GM21529 (cell line): ENCODE measurements around the gene MSH4.
"Not testable (repeated sequence)": the region's sequence is repeated elsewhere in the genome, so short reads cannot be mapped to it uniquely, and the experiment has no call there.

ENCODE experiments used
- ATAC-seq: cut with Tn5 transposase; IDR thresholded peaks from one replicate; pipeline ENCODE4 v1.9.1; 2021; ENCODE audit not compliant: unreplicated experiment

MSH4 gene

DNA sequence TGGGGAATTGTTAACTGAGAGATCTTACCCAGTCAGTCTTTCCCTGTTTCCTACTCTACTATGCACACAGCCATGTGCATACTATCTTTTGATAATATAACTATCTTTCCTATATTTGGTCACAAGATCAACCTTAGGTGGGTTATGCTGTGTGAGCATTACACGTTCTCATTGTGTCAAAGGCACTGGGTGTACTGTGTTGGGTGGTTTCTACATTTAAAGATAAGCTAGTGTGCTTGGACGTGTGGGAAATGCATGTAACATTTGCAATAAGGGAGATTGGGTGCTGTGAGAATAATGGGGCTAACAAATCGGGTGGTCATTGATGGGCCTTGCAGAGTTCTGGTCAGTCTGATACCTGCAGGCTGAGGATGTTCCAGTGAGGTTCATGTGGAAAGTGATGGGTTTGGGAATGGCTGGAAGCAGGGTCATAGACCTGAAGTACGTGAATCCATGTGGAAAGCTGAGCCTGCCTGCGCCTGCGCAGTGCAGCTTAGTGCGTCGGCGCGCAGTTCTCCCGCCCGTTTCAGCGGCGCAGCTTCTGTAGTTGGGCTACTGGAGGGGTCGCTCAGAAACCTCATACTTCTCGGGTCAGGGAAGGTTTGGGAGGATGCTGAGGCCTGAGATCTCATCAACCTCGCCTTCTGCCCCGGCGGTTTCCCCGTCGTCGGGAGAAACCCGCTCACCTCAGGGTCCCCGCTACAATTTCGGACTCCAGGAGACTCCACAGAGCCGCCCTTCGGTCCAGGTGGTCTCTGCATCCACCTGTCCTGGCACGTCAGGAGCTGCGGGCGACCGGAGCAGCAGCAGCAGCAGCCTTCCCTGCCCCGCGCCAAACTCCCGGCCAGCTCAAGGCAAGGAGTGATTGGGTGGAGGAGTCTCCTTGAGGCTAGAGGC lies at the start of gene MSH4:
TSS of gene MSH4 (plus strand) at position 507 of the 897 bp plus-strand sequence. CDS start at position 611, 104 bp downstream.
- ATAC-seq: no peak

DNA sequence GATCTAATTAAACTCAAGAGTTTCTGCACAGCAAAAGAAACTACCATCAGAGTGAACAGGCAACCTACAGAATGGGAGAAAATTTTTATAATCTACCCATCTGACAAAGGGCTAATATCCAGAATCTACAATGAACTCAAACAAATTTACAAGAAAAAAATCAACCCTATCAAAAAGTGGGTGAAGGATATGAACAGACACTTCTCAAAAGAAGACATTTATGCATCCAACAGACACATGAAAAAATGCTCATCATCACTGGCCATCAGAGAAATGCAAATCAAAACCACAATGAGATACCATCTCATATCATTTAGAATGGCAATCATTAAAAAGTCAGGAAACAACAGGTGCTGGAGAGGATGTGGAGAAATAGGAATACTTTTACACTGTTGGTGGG lies 39.5 kb upstream of the MSH4 start:
- not testable (repeated sequence) for ATAC-seq

- ATAC-seq: not testable (repeated sequence)
Observed at GRCh38 chr1:75758543-75758942, 38.1 kb upstream of the MSH4 start.

DNA sequence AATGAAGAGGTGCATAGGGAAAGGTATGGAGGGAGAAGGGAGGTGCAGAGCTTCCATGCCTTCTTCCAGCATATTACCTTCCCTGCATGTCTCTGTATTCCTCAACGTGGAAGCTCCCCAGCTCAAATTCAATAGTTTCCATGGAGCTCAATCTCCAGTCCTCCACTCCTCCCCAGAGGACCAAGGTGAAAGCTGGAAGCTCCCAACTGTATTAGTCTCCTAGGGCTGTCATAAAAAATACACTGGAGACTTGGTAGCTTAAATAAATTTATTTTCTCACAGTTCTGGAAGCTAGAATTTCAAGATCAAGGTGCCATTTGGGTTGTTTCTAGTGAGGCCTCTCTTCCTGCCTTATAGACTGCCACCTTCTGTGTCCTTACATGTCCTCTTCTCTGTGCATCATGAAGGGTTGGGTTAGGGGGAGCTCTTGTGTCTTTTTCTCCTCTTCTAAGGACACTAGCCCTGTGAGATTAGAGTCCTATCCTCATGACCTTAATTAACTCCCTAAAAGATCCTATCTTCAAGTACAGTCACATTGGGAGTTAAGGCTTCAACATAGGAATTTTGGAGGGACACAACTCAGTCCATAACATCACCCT lies 32.5 kb upstream of the MSH4 start:
- no peak for ATAC-seq

DNA sequence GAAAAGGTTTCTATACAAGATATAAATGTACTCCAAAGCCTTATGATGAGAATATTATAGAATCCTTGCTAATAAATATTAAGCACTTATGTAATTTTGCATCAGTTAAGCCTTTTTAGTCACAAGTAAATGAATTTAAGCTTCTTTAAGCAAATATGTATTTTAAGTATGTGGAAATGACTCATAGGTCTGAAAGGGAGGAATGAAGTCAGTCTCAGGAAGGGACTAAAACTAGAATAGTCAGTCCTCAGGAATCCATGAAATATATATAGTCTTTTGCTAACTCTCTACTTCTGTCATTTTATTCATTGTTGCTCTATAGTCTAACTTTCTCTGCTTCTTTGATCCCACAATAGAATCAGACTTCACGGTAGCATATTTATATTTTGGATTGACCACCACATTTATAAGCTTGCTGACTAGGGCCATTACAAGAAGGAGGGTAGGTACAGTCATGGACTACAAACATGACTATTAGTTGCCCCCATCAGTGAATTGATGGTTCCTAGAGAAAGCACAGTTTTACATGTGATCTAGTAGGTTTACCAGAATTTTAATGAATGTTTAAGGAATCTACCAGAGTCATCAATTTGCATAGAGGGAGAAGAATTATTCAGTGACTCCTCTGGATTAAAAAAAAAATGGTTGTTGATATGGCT lies 30.9 kb upstream of the MSH4 start:
- no peak for ATAC-seq

DNA sequence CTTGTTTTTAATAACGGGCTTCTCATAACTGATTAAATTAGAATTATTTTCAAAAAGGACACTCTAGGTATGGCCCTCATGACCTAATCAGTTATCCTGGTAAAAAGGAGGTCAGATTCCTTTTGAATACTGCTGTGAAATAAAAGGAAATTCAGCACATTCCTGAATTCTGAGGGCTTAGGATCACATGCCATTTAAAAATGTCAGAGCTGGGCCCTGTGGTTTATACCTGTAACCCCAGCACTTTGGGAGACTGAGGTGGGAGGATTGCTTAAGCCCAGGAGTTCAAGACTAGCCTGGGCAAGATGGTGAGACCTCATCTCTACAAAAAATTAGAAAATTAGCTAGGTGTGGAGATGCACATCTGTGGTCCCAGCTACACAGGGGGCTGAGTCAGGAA lies 28.7 kb upstream of the MSH4 start:
- ATAC-seq: no peak

- ATAC-seq: no peak
Observed at GRCh38 chr1:75770761-75771160, 25.9 kb upstream of the MSH4 start.

DNA sequence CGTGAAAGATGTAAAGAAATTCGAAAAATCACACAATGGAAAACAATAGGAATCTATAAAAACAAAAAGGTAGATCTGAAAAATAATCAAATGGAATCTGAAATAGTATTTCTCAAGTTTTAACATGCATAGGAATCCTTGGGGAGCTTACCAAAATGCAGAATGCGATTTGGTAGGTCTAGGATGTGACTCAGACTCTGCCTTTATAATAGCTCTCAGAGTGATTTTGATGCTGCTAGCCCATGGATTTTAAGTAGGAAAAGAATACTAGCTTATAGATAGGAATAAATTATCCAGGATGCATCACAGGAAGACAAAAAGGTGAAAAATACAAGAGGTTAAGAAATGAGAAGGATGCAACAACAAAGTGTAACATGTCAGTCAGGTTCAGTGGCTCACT lies 24.7 kb upstream of the MSH4 start:
- ATAC-seq: no peak

DNA sequence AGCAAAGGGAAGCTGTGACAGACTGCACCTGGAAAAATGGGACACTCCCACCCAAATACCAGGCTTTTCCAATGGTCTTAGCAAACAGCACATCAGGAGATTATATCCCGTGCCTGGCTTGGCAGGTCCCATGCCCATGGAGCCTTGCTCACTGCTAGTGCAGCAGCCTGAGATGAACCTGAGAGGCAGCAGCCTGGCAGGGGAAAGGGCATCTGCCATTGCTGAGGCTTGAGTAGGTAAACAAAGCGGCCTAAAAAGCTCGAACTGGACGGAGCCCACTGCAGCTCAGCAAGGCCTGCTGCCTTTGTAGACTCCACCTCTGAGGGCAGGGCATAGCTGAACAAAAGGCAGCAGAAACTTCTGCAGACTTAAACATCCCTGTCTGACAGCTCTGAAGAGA lies 18.9 kb upstream of the MSH4 start:
- ATAC-seq: not testable (repeated sequence)

DNA sequence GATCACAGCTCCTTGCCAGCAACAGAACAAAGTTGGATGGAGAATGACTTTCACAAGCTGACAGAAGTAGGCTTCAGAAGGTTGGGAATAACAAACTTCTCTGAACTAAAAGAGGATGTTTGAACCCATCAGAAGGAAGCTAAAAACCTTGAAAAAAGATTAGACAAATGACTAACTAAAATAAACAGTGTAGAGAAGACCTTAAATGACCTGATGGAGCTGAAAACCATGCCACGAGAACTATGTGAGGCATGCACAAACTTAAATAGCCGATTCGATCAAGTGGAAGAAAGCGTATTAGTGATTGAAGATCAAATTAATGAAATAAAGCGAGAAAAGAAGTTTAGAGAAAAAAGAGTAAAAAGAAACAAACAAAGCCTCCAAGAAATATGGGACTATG lies 18.0 kb upstream of the MSH4 start:
- not testable (repeated sequence) for ATAC-seq

DNA sequence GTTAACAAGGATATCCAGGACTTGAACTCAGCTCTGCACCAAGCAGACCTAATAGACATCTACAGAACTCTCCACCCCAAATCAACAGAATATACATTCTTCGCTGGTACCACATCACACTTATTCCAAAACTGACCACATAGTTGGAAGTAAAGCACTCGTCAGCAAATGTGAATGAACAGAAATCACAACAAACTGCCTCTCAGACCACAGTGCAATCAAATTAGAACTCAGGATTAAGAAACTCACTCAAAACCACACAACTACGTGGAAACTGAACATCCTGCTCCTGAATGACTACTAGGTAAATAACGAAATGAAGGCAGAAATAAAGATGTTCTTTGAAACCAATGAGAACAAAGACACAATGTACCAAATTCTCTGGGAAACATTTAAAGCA lies 16.5 kb upstream of the MSH4 start:
- ATAC-seq: not testable (repeated sequence)

- not testable (repeated sequence) for ATAC-seq
Observed at GRCh38 chr1:75783920-75784319, 12.8 kb upstream of the MSH4 start.

- ATAC-seq: peak; percentile 22
Observed at GRCh38 chr1:75785320-75785982, 11.2 kb upstream of the MSH4 start.

- peak; percentile 68 for ATAC-seq
Observed at GRCh38 chr1:75785983-75786853, 10.5 kb upstream of the MSH4 start, which contains the start of gene RABGGTB. Gene RABGGTB (plus strand): TSS chr1:75786256. CDS start chr1:75786272, 16 bp downstream.

DNA sequence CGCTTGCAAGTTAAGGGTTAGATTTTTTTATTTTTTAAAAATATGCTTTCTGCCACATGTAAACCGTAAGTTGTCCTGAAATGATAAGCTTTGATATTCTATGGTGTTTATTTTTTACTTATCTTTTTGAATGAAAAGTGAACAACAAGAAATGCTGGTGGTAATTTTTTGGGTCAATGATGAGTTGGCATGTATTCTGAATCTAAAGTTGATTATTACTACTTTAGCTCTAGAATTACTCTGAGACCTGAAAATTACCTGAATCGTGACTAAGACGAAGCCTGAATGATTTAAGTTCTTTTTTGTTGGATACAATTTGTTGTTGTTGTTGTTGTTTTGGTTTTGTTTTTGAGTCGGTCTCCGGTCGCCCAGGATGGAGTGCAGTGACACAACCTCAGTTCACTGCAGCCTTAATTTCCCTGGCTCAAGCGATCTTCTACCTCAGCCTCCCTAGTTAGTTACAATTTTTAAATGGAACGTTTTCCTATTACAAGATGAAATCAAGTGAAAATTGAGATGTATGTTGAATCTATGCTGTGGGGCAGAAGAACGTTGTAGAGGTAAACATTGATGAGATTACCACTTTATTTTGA lies 9.7 kb upstream of the MSH4 start:
- no peak for ATAC-seq

- no peak for ATAC-seq
Observed at GRCh38 chr1:75787524-75787923, 9.2 kb upstream of the MSH4 start.

- ATAC-seq: no peak
Observed at GRCh38 chr1:75789988-75790387, 6.7 kb upstream of the MSH4 start.

DNA sequence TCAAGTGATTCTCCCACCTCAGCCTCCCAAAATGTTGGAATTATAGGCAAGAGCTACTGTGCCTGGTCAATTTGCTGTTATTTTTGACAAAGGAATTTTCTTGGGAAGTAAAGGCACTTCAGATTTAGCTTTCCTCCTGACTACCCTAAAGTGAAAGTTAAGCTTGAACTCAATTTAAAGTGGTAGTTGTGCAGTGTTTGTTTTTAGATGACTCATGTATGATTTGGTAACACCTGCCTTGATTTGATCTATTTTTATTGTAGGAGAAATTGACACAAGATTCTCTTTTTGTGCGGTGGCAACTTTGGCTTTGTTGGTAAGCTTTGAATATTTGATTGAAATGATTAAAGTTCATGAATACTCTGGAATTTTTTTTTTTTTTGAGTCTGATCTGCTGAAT lies 5.7 kb upstream of the MSH4 start:
- ATAC-seq: no peak

GRCh38 chr1:75792091-75792490 lies 4.6 kb upstream of the MSH4 start:
- ATAC-seq: no peak

GRCh38 chr1:75794382-75794781 lies 2.3 kb upstream of the MSH4 start:
- no peak for ATAC-seq
